Measurements from ENCODE around the gene CAMK1. TPM values are rescaled to one million over a fixed set of nuclear protein-coding genes. Genes with fewer than 3 reads are reported as not detected.

Gene CAMK1
- total and polyA plus RNA-seq, 12 donors = 6.2 to 27.1 (median 9.4) TPM

- no peak for ATAC-seq
- H3K27me3 ChIP-seq = peaks cover 0 to 5% (median 0%) of the 10 kb centered on the region in 7 donors
- intact Hi-C loops (cut with DNase I) = loop anchor here in 1 of 10 donors (10.0 kb wide), 1 partner anchor 216 kb away; no protein-coding TSS in a partner anchor
- H3K27ac ChIP-seq = no peak overlapping the region
- H3K36me3 ChIP-seq = no peaks in the 10 kb centered on the region
- no peaks in the 10 kb centered on the region for H3K9me3 ChIP-seq
- 42 to 52% methylated on average over 7 of the region's 7 CpGs for WGBS, 2 donors
- TF ChIP-seq CTCF (IDR thresholded peaks at IDR 0.05) = no peak
- no peak for DNase-seq
- H3K4me1 ChIP-seq = peaks cover 0 to 8% (median 0%) of the 10 kb centered on the region in 9 donors
- no peak overlapping the region for H3K4me3 ChIP-seq
These were observed 48.6 kb downstream of the CAMK1 start for GRCh38 chr3:9721015-9721699.

GRCh38 chr3:9718118-9718517, 51.6 kb downstream of the CAMK1 start:
- Histone ChIP-seq H3K27ac (no peak overlapping the region), H3K4me3 (no peak overlapping the region), H3K36me3 (no peaks in the 10 kb centered on the region), H3K9me3 (no peaks in the 10 kb centered on the region), H3K4me1 (peaks cover 0 to 19% (median 0%) of the 10 kb centered on the region in 9 donors), H3K27me3 (no peaks in the 10 kb centered on the region)
- TF ChIP-seq CTCF (IDR thresholded peaks at IDR 0.05) = no peak
- DNase-seq (no peak), ATAC-seq (no peak)
- WGBS, 2 donors = 72 to 75% methylated on average over 4 of the region's 4 CpGs
- intact Hi-C loops (cut with DNase I) = loop anchor here in 1 of 10 donors (10.0 kb wide), 1 partner anchor 507 kb away; no protein-coding TSS in a partner anchor

- WGBS, 2 donors = 83 to 89% methylated on average over 1 of the region's 1 CpG
- H3K36me3 ChIP-seq = no peaks in the 10 kb centered on the region
- DNase-seq (no peak), ATAC-seq (no peak)
- H3K4me1 ChIP-seq = peaks cover 0 to 19% (median 0%) of the 10 kb centered on the region in 9 donors
- intact Hi-C loops (cut with DNase I) = loop anchor here in 1 of 10 donors (10.0 kb wide), 1 partner anchor 507 kb away; no protein-coding TSS in a partner anchor
- no peak for TF ChIP-seq CTCF (IDR thresholded peaks at IDR 0.05)
- no peak overlapping the region for H3K27ac ChIP-seq
- no peaks in the 10 kb centered on the region for H3K9me3 ChIP-seq
- H3K4me3 ChIP-seq = no peak overlapping the region
- no peaks in the 10 kb centered on the region for H3K27me3 ChIP-seq
These were observed 52.2 kb downstream of the CAMK1 start for GRCh38 chr3:9717563-9717962.

- 77 to 81% methylated on average over 5 of the region's 5 CpGs for WGBS, 2 donors
- no peak for TF ChIP-seq CTCF (IDR thresholded peaks at IDR 0.05)
- Histone ChIP-seq H3K4me1 (peaks cover 0 to 19% (median 0%) of the 10 kb centered on the region in 9 donors), H3K27ac (no peak overlapping the region), H3K27me3 (no peaks in the 10 kb centered on the region), H3K36me3 (no peaks in the 10 kb centered on the region), H3K9me3 (no peaks in the 10 kb centered on the region), H3K4me3 (no peak overlapping the region)
- intact Hi-C loops (cut with DNase I) = loop anchor here in 1 of 10 donors (10.0 kb wide), 1 partner anchor 508 kb away; no protein-coding TSS in a partner anchor
- DNase-seq (no peak), ATAC-seq (no peak)
These were observed 52.8 kb downstream of the CAMK1 start for GRCh38 chr3:9716801-9717555.
